ENCODE results near the gene OSER1.

- TF ChIP-seq CTCF (conservative IDR thresholded peaks at IDR 0.05; ENCODE audit: low read length) (no peak), EZH2phosphoT487 (IDR thresholded peaks at IDR 0.05; ENCODE audit: borderline replicate concordance) (no peak)
Observed at GRCh38 chr20:44159125-44159524, 51.4 kb downstream of the OSER1 start.

All from Loucy (cell line).